Fibroblast of mammary gland (primary cell): Measurements from ENCODE around the gene TMEM18.

Experiments
- DNase-seq: peaks from one replicate; pipeline ENCODE4 v3.0.0-alpha.2; 2010; ENCODE audit warnings: low read depth
- H3K4me3 ChIP-seq: 2 replicates; pipeline ENCODE4 v1.5.1; 2011; ENCODE audit warnings: low read depth, mild to moderate bottlenecking, low read length, moderate library complexity; ENCODE audit not compliant: control insufficient read depth
- CTCF ChIP-seq: conservative IDR thresholded peaks from 2 replicates; pipeline ENCODE4 v1.5.1; 2011; ENCODE audit warnings: low read depth, low read length, inconsistent platforms; ENCODE audit not compliant: control insufficient read depth, insufficient read depth

The TMEM18 gene

GRCh38 chr2:719191-719590 lies 42.0 kb upstream of the TMEM18 start:
- no peak for DNase-seq

DNA sequence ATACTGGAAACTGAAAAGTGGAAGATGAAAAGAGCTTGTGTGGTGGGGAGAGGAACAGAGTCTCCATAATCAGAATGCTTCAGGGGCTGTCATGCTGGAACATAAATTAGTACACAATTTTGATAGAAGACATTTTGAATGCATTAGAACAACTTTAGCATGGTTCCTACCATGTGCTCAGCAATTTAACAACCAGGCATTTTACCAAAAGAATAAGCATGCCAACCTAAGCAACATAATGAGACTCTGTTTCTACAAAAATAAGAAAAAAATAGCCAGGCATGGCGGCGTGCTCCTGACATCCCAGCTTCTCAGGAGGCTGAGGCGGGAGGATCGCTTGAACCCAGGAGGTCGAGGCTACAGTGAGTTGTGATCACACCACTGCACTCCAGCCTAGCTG lies 40.5 kb upstream of the TMEM18 start:
- no peak for DNase-seq
- no peak for TF ChIP-seq CTCF
- no peak overlapping the region for H3K4me3 ChIP-seq

More at GRCh38 chr2:719191-719590, 42.0 kb upstream of the TMEM18 start:
- H3K4me3 ChIP-seq = no peak overlapping the region
- no peak for TF ChIP-seq CTCF

GRCh38 chr2:715854-716560 lies 38.8 kb upstream of the TMEM18 start:
- DNase-seq = peak; percentile 19

DNA sequence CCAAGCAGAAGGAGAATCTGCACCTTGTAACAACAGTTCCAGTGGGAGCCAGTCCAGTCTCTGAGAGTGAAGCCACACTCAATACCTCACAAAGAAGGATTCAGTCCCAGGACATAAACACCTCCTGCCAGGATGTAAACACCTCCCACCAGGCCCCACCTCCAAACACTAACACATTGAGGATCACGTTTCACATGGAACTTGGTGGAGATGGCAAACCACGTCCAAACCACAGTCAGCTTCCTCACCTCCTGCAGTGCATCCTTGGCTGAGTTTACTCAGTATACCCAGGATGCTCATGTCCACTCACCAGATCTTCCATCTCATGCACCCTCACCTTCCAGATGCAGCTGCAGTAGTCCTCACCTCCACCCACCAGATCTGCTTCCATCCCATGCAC lies 37.8 kb upstream of the TMEM18 start:
- H3K4me3 ChIP-seq = no peak overlapping the region
- no peak for DNase-seq
- no peak for TF ChIP-seq CTCF

More at GRCh38 chr2:715854-716560, 38.8 kb upstream of the TMEM18 start:
- peak; percentile 41 for TF ChIP-seq CTCF
- no peak overlapping the region for H3K4me3 ChIP-seq

DNA sequence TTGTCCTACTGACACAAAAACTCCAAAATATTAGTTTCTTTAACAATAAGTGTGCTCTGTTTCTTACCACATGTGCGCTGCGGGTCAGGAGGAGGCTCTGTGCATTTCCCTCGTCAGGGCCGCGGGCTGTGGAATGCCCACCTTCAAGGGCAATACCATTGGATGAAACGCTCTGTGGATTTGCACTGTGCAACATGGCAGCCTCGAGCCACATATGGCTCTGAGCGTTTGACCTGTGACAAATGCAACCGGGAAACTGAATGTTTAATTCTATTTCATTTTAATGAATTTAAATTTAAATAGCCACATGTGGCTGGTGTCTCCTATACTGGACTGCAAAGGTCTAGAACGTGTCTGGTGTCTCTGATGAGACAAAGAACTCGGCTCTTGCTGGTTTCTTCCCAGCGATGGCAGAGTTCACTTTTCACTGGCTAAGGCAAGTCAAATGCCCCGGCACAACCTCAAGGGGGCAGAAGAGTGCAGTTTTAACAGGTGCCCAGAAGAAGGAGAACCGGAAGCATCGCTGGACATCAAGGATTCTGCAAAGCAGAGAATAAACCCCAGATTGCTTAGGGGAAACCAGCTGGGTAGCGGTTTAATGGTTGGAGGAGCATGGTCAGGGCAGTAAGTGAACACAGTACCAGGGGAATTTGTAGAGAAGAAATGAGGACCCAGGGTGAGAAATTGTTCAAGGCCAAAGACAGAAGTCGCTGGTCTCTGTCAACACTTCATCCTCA lies 37.0 kb upstream of the TMEM18 start:
- peak; percentile 75 for TF ChIP-seq CTCF
- H3K4me3 ChIP-seq = no peak overlapping the region
- peak; percentile 51 for DNase-seq

DNA sequence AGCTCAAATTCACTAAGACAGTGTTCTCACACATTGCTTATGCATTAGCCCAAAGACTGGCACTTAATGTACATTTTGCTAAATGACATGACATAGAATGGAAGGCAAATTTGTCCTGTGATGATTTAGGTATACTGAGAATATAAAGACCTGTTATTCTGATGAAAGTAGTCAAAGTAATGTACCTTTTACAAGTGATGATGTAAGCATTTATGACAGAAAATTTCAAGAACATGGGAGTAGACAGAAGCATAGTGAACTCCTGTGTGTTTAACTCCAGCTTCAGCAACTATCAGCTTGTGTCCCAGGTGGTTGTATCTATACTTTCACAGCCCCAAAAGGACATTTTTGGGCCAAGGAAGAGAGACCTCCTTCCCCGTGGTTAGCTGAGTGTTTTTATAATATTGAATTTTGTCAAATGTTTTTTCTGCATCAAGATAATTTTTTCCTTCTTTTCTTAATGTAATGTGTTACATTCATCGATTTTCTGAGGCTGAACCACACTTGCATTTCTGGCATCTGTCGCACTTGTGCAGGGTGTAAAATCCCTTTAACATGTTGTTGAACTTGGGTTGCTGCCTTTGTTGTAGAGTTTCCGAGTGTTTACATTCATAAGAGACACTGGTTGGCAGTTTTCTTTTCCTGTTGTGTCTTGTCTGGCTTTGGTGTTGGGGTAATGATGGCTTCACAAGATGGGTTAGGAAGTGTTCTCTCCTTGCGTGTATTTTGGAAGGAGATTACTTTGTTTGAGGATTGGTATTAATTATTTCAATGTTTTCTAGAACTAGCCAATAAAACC lies 33.9 kb upstream of the TMEM18 start:
- TF ChIP-seq CTCF = no peak
- no peak overlapping the region for H3K4me3 ChIP-seq
- DNase-seq = no peak
